C4-2B (cell line): ENCODE data around the gene S100A5.

Experiments used
- CTCF ChIP-seq: fragments of 450-650 bp; conservative IDR thresholded peaks from 2 replicates; pipeline ENCODE4 v1.5.1; 2017; ENCODE audit warnings: mild to moderate bottlenecking
- ZFX ChIP-seq: fragments of 450-650 bp; IDR thresholded peaks from 2 replicates; pipeline ENCODE4 v1.6.1; 2017

- TF ChIP-seq CTCF (no peak), ZFX (no peak)
Measured at GRCh38 chr1:153548722-153549688, 8.3 kb upstream of the S100A5 start, which contains the start of gene S100A3.
